ENCODE results near the gene FAM120AOS. TPM values are rescaled to one million over a fixed set of nuclear protein-coding genes. Genes with fewer than 3 reads are reported as not detected.

FAM120AOS gene
- total and polyA plus RNA-seq, 2 of the 8 experiments (the other 6 are each of a cell fraction or from before 2014, with no cell fraction given): 29.6 to 37.6 TPM

DNA sequence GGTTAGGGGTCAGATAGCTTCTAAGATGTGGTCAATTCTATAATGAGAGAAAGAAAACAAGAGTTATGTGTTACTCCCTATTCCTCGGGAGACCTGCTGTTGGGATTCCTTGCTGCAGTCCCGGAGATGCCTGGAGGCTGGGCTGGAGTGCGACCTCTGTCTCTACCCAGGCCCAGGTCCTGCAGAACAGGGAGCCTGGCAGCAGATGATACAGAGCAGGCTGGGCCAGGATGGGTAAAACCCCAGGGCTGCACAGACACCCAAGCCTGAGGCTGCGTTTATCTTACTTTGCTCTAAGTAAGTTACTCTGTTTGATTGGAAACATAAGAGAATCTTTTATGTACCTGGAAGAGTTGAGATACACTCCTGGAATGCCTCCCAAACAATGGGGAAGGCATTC is 26.9 kb upstream of the FAM120AOS start:
- no peak overlapping the region for H3K18ac ChIP-seq (ENCODE audit: extremely low read depth, low read length)
- no peak overlapping the region for H2BK15ac ChIP-seq (ENCODE audit: low read length)
- H4K8ac ChIP-seq (ENCODE audit: extremely low read depth, insufficient read depth, low read length): no peak overlapping the region
- WGBS, 2 experiments (ENCODE audit: extremely low coverage in 1 of 2, insufficient coverage in 1 of 2, insufficient read length in 1 of 2, insufficient replicate concordance in 2 of 2, low coverage in 1 of 2, low lambda C conversion rate in 2 of 2, missing lambda C conversion rate in 1 of 2): 77% methylated on average over 4 of the region's 4 CpGs; no CpG with 5 or more reads in 1 of the 2 experiments
- TF ChIP-seq TEAD4 (IDR thresholded peaks at IDR 0.05; ENCODE audit: low read depth, low read length): peak; percentile 38; the same call in 1 of the 2 replicates
- TF ChIP-seq SIN3A (conservative IDR thresholded peaks at IDR 0.05 in 1 of 2, IDR thresholded peaks at IDR 0.05 in 1 of 2; ENCODE audit: low read depth in 1 of 2, low read length in 2 of 2): no peak
- H3K27ac ChIP-seq (ENCODE audit: low read depth, low read length): no peak overlapping the region
- H4K91ac ChIP-seq (replicated peaks; ENCODE audit: insufficient read length, low read length): no peak overlapping the region
- no peak overlapping the region for H2BK120ac ChIP-seq (replicated peaks; ENCODE audit: low read depth, low read length)
- H3K4me1 ChIP-seq (replicated peaks in 1 of 4; ENCODE audit: control insufficient read depth in 3 of 4, insufficient read depth in 4 of 4, low read length in 3 of 4): peaks cover 3 to 10% (median 6%) of the 10 kb centered on the region in 4 experiments; a peak in 5 of 7 replicates
- H3K27me3 ChIP-seq (replicated peaks in 1 of 4; ENCODE audit: control insufficient read depth in 3 of 4, extremely low read depth in 1 of 4, insufficient read depth in 3 of 4, low read length in 3 of 4): no peaks in the 10 kb centered on the region
- DNase-seq (ENCODE audit: low read depth in 1 of 2, low spot score in 2 of 2) (no peak), FAIRE-seq (no peak)
- no peak overlapping the region for H2AFZ ChIP-seq (ENCODE audit: low read length)
- H4K5ac ChIP-seq (ENCODE audit: insufficient read length, low read depth, low read length): no peak overlapping the region
- peaks cover 0 to 41% of the 10 kb centered on the region in 2 experiments; a peak in 3 of 4 replicates for H3K79me2 ChIP-seq (ENCODE audit: control insufficient read depth in 1 of 2, insufficient read depth in 2 of 2, low read length in 2 of 2)
- no peak overlapping the region for H2BK5ac ChIP-seq (ENCODE audit: low read depth, low read length)
- H3K79me1 ChIP-seq (ENCODE audit: low read depth, low read length): peaks cover 6% of the 10 kb centered on the region
- H3K14ac ChIP-seq (ENCODE audit: insufficient read length): no peak overlapping the region
- H3K23ac ChIP-seq (ENCODE audit: insufficient read length): no peak overlapping the region
- no peaks in the 10 kb centered on the region for H3K23me2 ChIP-seq (ENCODE audit: low read depth, low read length)
- H3K36me3 ChIP-seq (ENCODE audit: control insufficient read depth in 2 of 4, insufficient read depth in 4 of 4, low read length in 3 of 4): peaks cover 0 to 15% (median 2%) of the 10 kb centered on the region in 4 experiments; a peak in 5 of 8 replicates
- H2BK12ac ChIP-seq (ENCODE audit: low read depth, low read length): no peak overlapping the region
- no peak overlapping the region for H3K56ac ChIP-seq (replicated peaks; ENCODE audit: insufficient read length, low read depth, low read length)
- ChIA-PET POLR2A (ENCODE audit: partially characterized antibody) (no interaction called here), CTCF (ENCODE audit: partially characterized antibody) (interaction anchor here (0.7 to 2.4 kb wide), 4 partner anchors 13 to 39 kb away, joined by 3 to 8 read pairs (median 3); no protein-coding TSS in a partner anchor)
- no peak overlapping the region for H3K4me3 ChIP-seq (ENCODE audit: extremely low read depth in 1 of 4, insufficient read depth in 2 of 4, low read depth in 3 of 4, low read length in 4 of 4)
- no peaks in the 10 kb centered on the region for H3K9me3 ChIP-seq (ENCODE audit: insufficient read depth in 2 of 2, low read depth in 1 of 2, low read length in 1 of 2)
- H2BK20ac ChIP-seq (ENCODE audit: low read length): no peak overlapping the region
- no peak overlapping the region for H2AK5ac ChIP-seq (ENCODE audit: low read depth, low read length)
- no peak overlapping the region for H3K4ac ChIP-seq (replicated peaks; ENCODE audit: insufficient read length, low read depth, low read length)
- peaks cover 0 to 3% of the 10 kb centered on the region in 2 experiments for H4K20me1 ChIP-seq (replicated peaks in 1 of 2; ENCODE audit: control insufficient read depth in 1 of 2, insufficient read depth in 2 of 2, low read length in 2 of 2)
- H3K4me2 ChIP-seq (ENCODE audit: insufficient read depth in 1 of 2, low read depth in 2 of 2, low read length in 2 of 2): 0 out of 4 replicates have a peak overlapping the region, but pooled peaks of 1 of the 2 experiments have one; percentile 2
- H3K9ac ChIP-seq (replicated peaks in 1 of 4; ENCODE audit: extremely low read depth in 1 of 4, low read depth in 3 of 4, low read length in 3 of 4): no peak overlapping the region
